Measurements from ENCODE around the gene CTBP1.

DNA sequence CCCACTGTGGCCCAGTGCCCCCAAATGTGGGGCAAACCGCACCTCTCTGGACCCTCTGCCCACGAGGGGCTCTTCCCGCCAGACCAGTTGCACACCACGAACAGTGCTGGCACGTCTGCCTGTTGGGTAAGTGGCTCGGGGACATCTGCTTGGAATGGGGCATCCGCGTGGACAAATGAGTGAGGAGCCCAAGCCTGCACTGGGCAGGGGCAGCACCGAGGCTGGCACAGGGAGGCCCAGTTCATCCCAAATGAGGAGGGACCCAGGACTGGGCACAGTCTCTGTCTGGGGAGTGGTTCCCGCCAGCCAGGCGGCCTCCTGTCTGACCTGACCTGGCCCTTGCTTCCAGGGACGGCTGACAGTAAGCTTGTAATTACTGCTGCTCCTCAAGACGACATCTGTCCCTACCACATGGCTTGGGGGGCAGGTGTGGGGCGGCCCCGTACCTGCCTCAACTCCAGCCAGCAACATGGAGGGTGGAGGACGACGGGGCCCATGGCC is 79.7 kb downstream of the CTBP1 start:
- TF ChIP-seq, protein P1, sequence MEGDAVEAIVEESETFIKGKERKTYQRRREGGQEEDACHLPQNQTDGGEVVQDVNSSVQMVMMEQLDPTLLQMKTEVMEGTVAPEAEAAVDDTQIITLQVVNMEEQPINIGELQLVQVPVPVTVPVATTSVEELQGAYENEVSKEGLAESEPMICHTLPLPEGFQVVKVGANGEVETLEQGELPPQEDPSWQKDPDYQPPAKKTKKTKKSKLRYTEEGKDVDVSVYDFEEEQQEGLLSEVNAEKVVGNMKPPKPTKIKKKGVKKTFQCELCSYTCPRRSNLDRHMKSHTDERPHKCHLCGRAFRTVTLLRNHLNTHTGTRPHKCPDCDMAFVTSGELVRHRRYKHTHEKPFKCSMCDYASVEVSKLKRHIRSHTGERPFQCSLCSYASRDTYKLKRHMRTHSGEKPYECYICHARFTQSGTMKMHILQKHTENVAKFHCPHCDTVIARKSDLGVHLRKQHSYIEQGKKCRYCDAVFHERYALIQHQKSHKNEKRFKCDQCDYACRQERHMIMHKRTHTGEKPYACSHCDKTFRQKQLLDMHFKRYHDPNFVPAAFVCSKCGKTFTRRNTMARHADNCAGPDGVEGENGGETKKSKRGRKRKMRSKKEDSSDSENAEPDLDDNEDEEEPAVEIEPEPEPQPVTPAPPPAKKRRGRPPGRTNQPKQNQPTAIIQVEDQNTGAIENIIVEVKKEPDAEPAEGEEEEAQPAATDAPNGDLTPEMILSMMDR (conservative IDR thresholded peaks at IDR 0.05 in 1 of 2, IDR thresholded peaks at IDR 0.05 in 1 of 2; ENCODE audit: extremely low read depth in 1 of 2, insufficient read depth in 1 of 2, low read depth in 1 of 2, low read length in 2 of 2) = no peak
- TF ChIP-seq EZH2 (IDR thresholded peaks at IDR 0.05; ENCODE audit: borderline replicate concordance, low read length) = no peak
